ENCODE data around the gene TLL1.

The TLL1 gene

GRCh38 chr4:166043801-166044200 is 170.8 kb downstream of the TLL1 start:
- Histone ChIP-seq H3K27ac (ENCODE audit: low read depth, low read length, poor library complexity, severe bottlenecking) (no peak overlapping the region), H4K20me1 (ENCODE audit: insufficient read depth, low read length) (no peaks in the 10 kb centered on the region), H3K27me3 (ENCODE audit: insufficient read depth, low read length) (no peaks in the 10 kb centered on the region), H3K9me2 (ENCODE audit: low read depth, low read length) (no peaks in the 10 kb centered on the region), H3K4me2 (ENCODE audit: low read length) (no peak overlapping the region), H3K4me3 (ENCODE audit: low read depth, low read length, poor library complexity, severe bottlenecking) (no peak overlapping the region), H3K9me3 (ENCODE audit: low read length) (no peaks in the 10 kb centered on the region), H3K36me3 (ENCODE audit: insufficient read depth, low read length) (no peaks in the 10 kb centered on the region), H3K9ac (ENCODE audit: low read length) (no peak overlapping the region), H3F3A (ENCODE audit: insufficient read depth, low read length) (no peaks in the 10 kb centered on the region), H2AFZ (ENCODE audit: low read length) (no peak overlapping the region), H3K4me1 (ENCODE audit: insufficient read depth, low read length, severe bottlenecking) (no peaks in the 10 kb centered on the region), H3K79me2 (ENCODE audit: insufficient read depth, low read length) (no peaks in the 10 kb centered on the region)
- TF ChIP-seq CTCF (IDR thresholded peaks at IDR 0.05; ENCODE audit: low read length) (no peak), EZH2 (IDR thresholded peaks at IDR 0.05; ENCODE audit: borderline replicate concordance, low read length) (no peak)

- TF ChIP-seq EZH2 (IDR thresholded peaks at IDR 0.05; ENCODE audit: borderline replicate concordance, low read length) (no peak), CTCF (IDR thresholded peaks at IDR 0.05; ENCODE audit: low read length) (no peak)
- Histone ChIP-seq H4K20me1 (ENCODE audit: insufficient read depth, low read length) (no peaks in the 10 kb centered on the region), H3K4me2 (ENCODE audit: low read length) (no peak overlapping the region), H2AFZ (ENCODE audit: low read length) (no peak overlapping the region), H3K4me1 (ENCODE audit: insufficient read depth, low read length, severe bottlenecking) (no peaks in the 10 kb centered on the region), H3K4me3 (ENCODE audit: low read depth, low read length, poor library complexity, severe bottlenecking) (no peak overlapping the region), H3K36me3 (ENCODE audit: insufficient read depth, low read length) (no peaks in the 10 kb centered on the region), H3K79me2 (ENCODE audit: insufficient read depth, low read length) (no peaks in the 10 kb centered on the region), H3F3A (ENCODE audit: insufficient read depth, low read length) (no peaks in the 10 kb centered on the region), H3K27me3 (ENCODE audit: insufficient read depth, low read length) (no peaks in the 10 kb centered on the region), H3K27ac (ENCODE audit: low read depth, low read length, poor library complexity, severe bottlenecking) (no peak overlapping the region), H3K9me3 (ENCODE audit: low read length) (no peaks in the 10 kb centered on the region), H3K9ac (ENCODE audit: low read length) (no peak overlapping the region), H3K9me2 (ENCODE audit: low read depth, low read length) (no peaks in the 10 kb centered on the region)
Measured at GRCh38 chr4:166044871-166045270, 171.8 kb downstream of the TLL1 start.

GRCh38 chr4:166045457-166045856 is 172.4 kb downstream of the TLL1 start:
- Histone ChIP-seq H3K9me3 (ENCODE audit: low read length) (no peaks in the 10 kb centered on the region), H3F3A (ENCODE audit: insufficient read depth, low read length) (no peaks in the 10 kb centered on the region), H4K20me1 (ENCODE audit: insufficient read depth, low read length) (no peaks in the 10 kb centered on the region), H3K27me3 (ENCODE audit: insufficient read depth, low read length) (no peaks in the 10 kb centered on the region), H3K4me2 (ENCODE audit: low read length) (no peak overlapping the region), H3K4me1 (ENCODE audit: insufficient read depth, low read length, severe bottlenecking) (no peaks in the 10 kb centered on the region), H3K9me2 (ENCODE audit: low read depth, low read length) (no peaks in the 10 kb centered on the region), H3K4me3 (ENCODE audit: low read depth, low read length, poor library complexity, severe bottlenecking) (no peak overlapping the region), H3K36me3 (ENCODE audit: insufficient read depth, low read length) (no peaks in the 10 kb centered on the region), H3K79me2 (ENCODE audit: insufficient read depth, low read length) (no peaks in the 10 kb centered on the region), H2AFZ (ENCODE audit: low read length) (no peak overlapping the region), H3K27ac (ENCODE audit: low read depth, low read length, poor library complexity, severe bottlenecking) (no peak overlapping the region), H3K9ac (ENCODE audit: low read length) (no peak overlapping the region)
- no peak for TF ChIP-seq CTCF (IDR thresholded peaks at IDR 0.05; ENCODE audit: low read length)
- no peak for TF ChIP-seq EZH2 (IDR thresholded peaks at IDR 0.05; ENCODE audit: borderline replicate concordance, low read length)
